Measurements from ENCODE around the gene DYNC2H1.

The DYNC2H1 gene

GRCh38 chr11:103528596-103528995 is 419.4 kb downstream of the DYNC2H1 start:
- no peak overlapping the region for H3K27ac ChIP-seq
- no peak for TF ChIP-seq ZFX (IDR thresholded peaks at IDR 0.05)
- TF ChIP-seq, protein P1, sequence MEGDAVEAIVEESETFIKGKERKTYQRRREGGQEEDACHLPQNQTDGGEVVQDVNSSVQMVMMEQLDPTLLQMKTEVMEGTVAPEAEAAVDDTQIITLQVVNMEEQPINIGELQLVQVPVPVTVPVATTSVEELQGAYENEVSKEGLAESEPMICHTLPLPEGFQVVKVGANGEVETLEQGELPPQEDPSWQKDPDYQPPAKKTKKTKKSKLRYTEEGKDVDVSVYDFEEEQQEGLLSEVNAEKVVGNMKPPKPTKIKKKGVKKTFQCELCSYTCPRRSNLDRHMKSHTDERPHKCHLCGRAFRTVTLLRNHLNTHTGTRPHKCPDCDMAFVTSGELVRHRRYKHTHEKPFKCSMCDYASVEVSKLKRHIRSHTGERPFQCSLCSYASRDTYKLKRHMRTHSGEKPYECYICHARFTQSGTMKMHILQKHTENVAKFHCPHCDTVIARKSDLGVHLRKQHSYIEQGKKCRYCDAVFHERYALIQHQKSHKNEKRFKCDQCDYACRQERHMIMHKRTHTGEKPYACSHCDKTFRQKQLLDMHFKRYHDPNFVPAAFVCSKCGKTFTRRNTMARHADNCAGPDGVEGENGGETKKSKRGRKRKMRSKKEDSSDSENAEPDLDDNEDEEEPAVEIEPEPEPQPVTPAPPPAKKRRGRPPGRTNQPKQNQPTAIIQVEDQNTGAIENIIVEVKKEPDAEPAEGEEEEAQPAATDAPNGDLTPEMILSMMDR (conservative IDR thresholded peaks at IDR 0.05), result no peak

DNA sequence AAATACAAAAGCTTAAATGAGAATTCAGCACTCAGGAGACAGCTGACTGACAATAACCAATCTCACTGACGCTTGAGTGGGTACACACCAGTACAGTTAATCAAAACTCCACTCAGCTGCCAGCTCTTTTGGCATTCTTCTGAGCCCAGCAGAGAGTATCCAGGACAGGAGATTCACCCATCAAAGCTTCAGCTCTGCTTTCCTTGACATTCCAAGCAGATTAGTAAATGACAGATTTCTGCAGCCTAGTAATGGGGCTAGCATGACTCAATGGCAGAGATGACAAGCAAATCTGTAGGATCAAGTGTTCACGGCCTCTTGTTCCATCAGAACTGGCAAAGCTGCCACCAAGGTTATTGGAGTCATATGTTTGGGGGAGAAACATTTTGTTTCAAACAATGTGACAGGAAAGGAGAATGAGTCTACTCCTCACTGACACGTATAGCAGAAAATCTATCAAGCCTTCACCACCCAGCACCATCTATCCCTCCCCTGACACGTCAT is 420.0 kb downstream of the DYNC2H1 start:
- H3K27ac ChIP-seq, result no peak overlapping the region
- TF ChIP-seq, protein P1 (conservative IDR thresholded peaks at IDR 0.05), result no peak
- TF ChIP-seq ZFX (IDR thresholded peaks at IDR 0.05), result no peak

Data from C4-2B (cell line).